ENCODE measurements around the gene FAM174B. TPM values are rescaled to one million over a fixed set of nuclear protein-coding genes. Genes with fewer than 3 reads are reported as not detected.

Gene FAM174B
- total and polyA plus RNA-seq, 10 of the 15 experiments (the other 5 are each of a cell fraction or from before 2014, with no cell fraction given), result 0.71 to 15.9 (median 4.2) TPM

DNA sequence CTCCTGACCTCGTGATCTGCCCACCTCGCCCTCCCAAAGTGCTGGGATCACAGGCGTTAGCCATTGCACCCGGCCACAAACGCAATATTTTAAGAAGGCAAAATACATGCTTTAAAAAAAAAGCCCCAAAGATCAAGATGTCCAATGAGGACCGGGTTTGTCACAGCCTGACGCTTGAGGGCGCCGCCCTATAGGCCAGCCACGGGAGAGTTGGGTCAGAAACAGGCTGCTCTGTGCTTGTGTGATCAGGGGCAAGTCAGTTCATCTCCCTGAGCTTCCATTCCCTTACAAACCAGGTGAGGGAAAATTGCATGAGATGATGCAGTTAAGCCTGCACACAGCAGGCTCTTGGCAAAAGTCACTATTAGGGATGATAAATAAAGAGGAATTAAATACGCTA, 23.9 kb downstream of the FAM174B start:
- WGBS (ENCODE audit: insufficient coverage, insufficient replicate concordance, low lambda C conversion rate, missing lambda C conversion rate), result 78% methylated on average over 11 of the region's 11 CpGs
- no peaks in the 10 kb centered on the region for H3K27me3 ChIP-seq (replicated peaks in 1 of 2; ENCODE audit: control insufficient read depth in 2 of 2, insufficient read depth in 2 of 2, low read length in 1 of 2)
- no peak overlapping the region for H3K9ac ChIP-seq (ENCODE audit: control insufficient read depth, insufficient read depth, low read length)
- DNase-seq (ENCODE audit: low read depth, low spot score) (no peak), FAIRE-seq (no peak), ATAC-seq (no peak)
- SMC1A ChIA-PET (ENCODE audit: uncharacterized antibody, unreplicated experiment), result no interaction called here
- H3K4me1 ChIP-seq (ENCODE audit: control insufficient read depth, insufficient read depth, low read length), result peaks cover 15% of the 10 kb centered on the region
- intact Hi-C loops (cut with micrococcal nuclease; ENCODE audit: unreplicated experiment), result no loop called here
- BruUV-seq (replicated peaks), result no TSS peak
- no peak overlapping the region for H3K4me3 ChIP-seq
- RAD21 ChIA-PET (ENCODE audit: unreplicated experiment), result no interaction called here
- no peaks in the 10 kb centered on the region for H4K20me1 ChIP-seq (ENCODE audit: control insufficient read depth, insufficient read depth)
- no peak for TF ChIP-seq SUZ12 (IDR thresholded peaks at IDR 0.05; ENCODE audit: unreplicated experiment)
- no peak for TF ChIP-seq EGR1 (IDR thresholded peaks at IDR 0.05; ENCODE audit: borderline replicate concordance in 1 of 2, low read depth in 2 of 2, low read length in 2 of 2)
- peaks cover 16% of the 10 kb centered on the region for H3K79me2 ChIP-seq (ENCODE audit: control insufficient read depth, insufficient read depth, low read length)
- H3K36me3 ChIP-seq (ENCODE audit: control insufficient read depth in 2 of 2, insufficient read depth in 2 of 2, low read length in 1 of 2), result peaks cover 2 to 17% of the 10 kb centered on the region in 2 experiments; a peak in 2 of 4 replicates
- CTCF ChIA-PET, result no interaction called here
- POLR2A ChIA-PET, result no interaction called here
- no peak overlapping the region for H3K4me2 ChIP-seq (ENCODE audit: control insufficient read depth, insufficient read depth)
- in situ Hi-C loops (cut with MboI), result no loop called here
- no peak overlapping the region for H3K27ac ChIP-seq (ENCODE audit: control insufficient read depth, insufficient read depth)
- peaks cover 14% of the 10 kb centered on the region; the same call in 2 of the 3 replicates for H3K9me3 ChIP-seq (replicated peaks; ENCODE audit: control insufficient read depth, insufficient read depth, low read length)
- no peak overlapping the region for H2AFZ ChIP-seq (ENCODE audit: control insufficient read depth, low read depth, low read length)

DNA sequence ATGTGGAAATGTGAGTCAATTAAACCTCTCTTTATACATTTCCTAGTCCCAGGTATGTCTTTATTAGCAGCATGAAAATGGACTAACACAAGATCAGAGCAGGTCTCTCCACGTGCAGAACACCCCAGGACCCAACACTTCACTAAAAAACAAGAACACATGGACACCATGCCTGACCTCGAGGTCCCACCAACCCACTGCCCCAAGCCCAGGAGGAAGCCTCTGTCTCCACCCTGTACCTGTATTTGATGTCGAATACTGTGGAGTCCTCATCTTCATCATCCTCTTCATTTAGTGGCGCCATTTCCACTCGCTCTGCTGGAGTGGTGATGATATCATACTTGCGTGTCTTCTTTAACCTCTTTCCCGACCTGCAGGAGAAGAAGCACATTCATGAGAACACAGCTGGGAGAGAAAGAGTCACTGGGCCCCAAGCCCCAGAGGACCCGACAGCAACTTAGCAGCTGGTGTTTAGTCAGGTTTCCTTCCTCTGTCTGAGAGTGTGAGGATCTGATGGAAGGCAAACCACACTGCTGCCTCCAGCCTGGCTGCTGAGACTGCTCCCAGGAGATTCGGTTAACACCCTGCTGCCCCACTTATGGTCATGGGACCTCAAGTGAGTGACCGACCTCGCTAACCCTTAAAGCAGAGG, 25.5 kb downstream of the FAM174B start:
- H4K20me1 ChIP-seq (ENCODE audit: control insufficient read depth, insufficient read depth), result no peaks in the 10 kb centered on the region
- ChIA-PET SMC1A (ENCODE audit: uncharacterized antibody, unreplicated experiment) (interaction anchor here (0.6 to 1.6 kb wide), 6 partner anchors 17 to 86 kb away, joined by 3 to 5 read pairs (median 4); partner anchors contain the start of gene FAM174B), RAD21 (ENCODE audit: unreplicated experiment) (no interaction called here), POLR2A (interaction anchor here (0.6 to 1.4 kb wide), 2 partner anchors 35 to 62 kb away, joined by 3 to 6 read pairs; no protein-coding TSS in a partner anchor), CTCF (interaction anchor here (1.2 to 1.4 kb wide), 3 partner anchors 15 to 41 kb away, joined by 3 to 4 read pairs (median 3); no protein-coding TSS in a partner anchor)
- TF ChIP-seq SRF (IDR thresholded peaks at IDR 0.05; ENCODE audit: low read depth in 2 of 2, low read length in 2 of 2) (no peak), MEF2B (IDR thresholded peaks at IDR 0.05; ENCODE audit: partially characterized antibody, poor library complexity, severe bottlenecking) (peak; percentile 34), IRF4 (IDR thresholded peaks at IDR 0.05; ENCODE audit: low read depth, low read length) (no peak), RB1 (IDR thresholded peaks at IDR 0.05; ENCODE audit: borderline replicate concordance) (no peak), NR2C1 (IDR thresholded peaks at IDR 0.05) (no peak), ZNF274 (IDR thresholded peaks at IDR 0.05; ENCODE audit: insufficient read depth, insufficient read length) (no peak)
- TF ChIP-seq, protein P1, sequence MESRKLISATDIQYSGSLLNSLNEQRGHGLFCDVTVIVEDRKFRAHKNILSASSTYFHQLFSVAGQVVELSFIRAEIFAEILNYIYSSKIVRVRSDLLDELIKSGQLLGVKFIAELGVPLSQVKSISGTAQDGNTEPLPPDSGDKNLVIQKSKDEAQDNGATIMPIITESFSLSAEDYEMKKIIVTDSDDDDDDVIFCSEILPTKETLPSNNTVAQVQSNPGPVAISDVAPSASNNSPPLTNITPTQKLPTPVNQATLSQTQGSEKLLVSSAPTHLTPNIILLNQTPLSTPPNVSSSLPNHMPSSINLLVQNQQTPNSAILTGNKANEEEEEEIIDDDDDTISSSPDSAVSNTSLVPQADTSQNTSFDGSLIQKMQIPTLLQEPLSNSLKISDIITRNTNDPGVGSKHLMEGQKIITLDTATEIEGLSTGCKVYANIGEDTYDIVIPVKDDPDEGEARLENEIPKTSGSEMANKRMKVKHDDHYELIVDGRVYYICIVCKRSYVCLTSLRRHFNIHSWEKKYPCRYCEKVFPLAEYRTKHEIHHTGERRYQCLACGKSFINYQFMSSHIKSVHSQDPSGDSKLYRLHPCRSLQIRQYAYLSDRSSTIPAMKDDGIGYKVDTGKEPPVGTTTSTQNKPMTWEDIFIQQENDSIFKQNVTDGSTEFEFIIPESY (IDR thresholded peaks at IDR 0.05), result peak; percentile 16; the same call in 1 of the 2 replicates
- TF ChIP-seq, protein P2, sequence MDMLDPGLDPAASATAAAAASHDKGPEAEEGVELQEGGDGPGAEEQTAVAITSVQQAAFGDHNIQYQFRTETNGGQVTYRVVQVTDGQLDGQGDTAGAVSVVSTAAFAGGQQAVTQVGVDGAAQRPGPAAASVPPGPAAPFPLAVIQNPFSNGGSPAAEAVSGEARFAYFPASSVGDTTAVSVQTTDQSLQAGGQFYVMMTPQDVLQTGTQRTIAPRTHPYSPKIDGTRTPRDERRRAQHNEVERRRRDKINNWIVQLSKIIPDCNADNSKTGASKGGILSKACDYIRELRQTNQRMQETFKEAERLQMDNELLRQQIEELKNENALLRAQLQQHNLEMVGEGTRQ (IDR thresholded peaks at IDR 0.05; ENCODE audit: borderline replicate concordance, low read depth, low read length), result no peak
- H3K9me3 ChIP-seq (replicated peaks; ENCODE audit: control insufficient read depth, insufficient read depth, low read length), result peaks cover 14% of the 10 kb centered on the region; the same call in 2 of the 3 replicates
- intact Hi-C loops (cut with micrococcal nuclease; ENCODE audit: unreplicated experiment), result no loop called here
- H3K4me2 ChIP-seq (ENCODE audit: control insufficient read depth, insufficient read depth), result peak overlapping the region; percentile 9; the same call in 1 of the 2 replicates
- DNase-seq (ENCODE audit: low read depth, low spot score) (no peak), ATAC-seq (no peak), FAIRE-seq (no peak)
- WGBS (ENCODE audit: insufficient coverage, insufficient replicate concordance, low lambda C conversion rate, missing lambda C conversion rate), result 68% methylated on average over 11 of the region's 11 CpGs
- BruUV-seq (replicated peaks), result no TSS peak
- H3K27ac ChIP-seq (ENCODE audit: control insufficient read depth, insufficient read depth), result no peak overlapping the region; the same call in 1 of the 2 replicates
- peaks cover 24% of the 10 kb centered on the region for H3K4me1 ChIP-seq (ENCODE audit: control insufficient read depth, insufficient read depth, low read length)
- peaks cover 6% of the 10 kb centered on the region; the same call in 1 of the 2 replicates for H3K79me2 ChIP-seq (ENCODE audit: control insufficient read depth, insufficient read depth, low read length)
- H3K27me3 ChIP-seq (replicated peaks in 1 of 2; ENCODE audit: control insufficient read depth in 2 of 2, insufficient read depth in 2 of 2, low read length in 1 of 2), result no peaks in the 10 kb centered on the region
- H2AFZ ChIP-seq (ENCODE audit: control insufficient read depth, low read depth, low read length), result peak overlapping the region; percentile 15; the same call in 1 of the 2 replicates
- H3K4me3 ChIP-seq, result no peak overlapping the region
- no peak overlapping the region for H3K9ac ChIP-seq (ENCODE audit: control insufficient read depth, insufficient read depth, low read length)
- in situ Hi-C loops (cut with MboI), result no loop called here
- H3K36me3 ChIP-seq (ENCODE audit: control insufficient read depth in 2 of 2, insufficient read depth in 2 of 2, low read length in 1 of 2), result peaks cover 2 to 17% of the 10 kb centered on the region in 2 experiments; a peak in 2 of 4 replicates
